Tibial nerve (tissue), 4 donors: ENCODE data around the gene TTC33. TPM values are rescaled to one million over a fixed set of nuclear protein-coding genes. Genes with fewer than 3 reads are reported as not detected.

Source experiments
- DNase-seq, 2 donors: peaks; one replicate each; pipeline ENCODE4 v3.0.0-alpha.2; 2019; ENCODE audit warnings: low spot score in 2 of 2
- H3K27ac ChIP-seq, 4 donors: fragments of 200-600 bp; sonication (generic) in 3 of 4; one replicate each; pipeline ENCODE4 v1.5.1; 2017 to 2019; ENCODE audit warnings: mild to moderate bottlenecking in 1 of 4
- H3K27me3 ChIP-seq, 2 donors: fragments of 200-600 bp; sonication (generic) in 1 of 2; one replicate each; pipeline versions ENCODE4 v1.5.1 to v1.6.0; 2017 to 2019
- H3K36me3 ChIP-seq, 3 donors: fragments of 200-600 bp; sonication (generic); one replicate each; pipeline ENCODE4 v1.5.1; 2018 to 2019
- H3K4me1 ChIP-seq, 4 donors: fragments of 200-600 bp; sonication (generic) in 3 of 4; one replicate each; pipeline ENCODE4 v1.5.1; 2017 to 2019
- H3K4me3 ChIP-seq, 4 donors: fragments of 200-600 bp; sonication (generic) in 3 of 4; one replicate each; pipeline ENCODE4 v1.5.1; 2017 to 2019; ENCODE audit warnings: mild to moderate bottlenecking in 1 of 4, moderate library complexity in 1 of 4
- H3K9me3 ChIP-seq, 4 donors: fragments of 200-600 bp; sonication (generic) in 3 of 4; one replicate each; pipeline ENCODE4 v1.5.1; 2017 to 2019
- EP300 ChIP-seq, 2 donors: sonication (generic); formaldehyde crosslinking; IDR thresholded peaks; one replicate each; pipeline ENCODE4 v1.6.1; 2017; ENCODE audit warnings: antibody characterized with exemption in 2 of 2, mild to moderate bottlenecking in 1 of 2
- POLR2A ChIP-seq, 2 donors: fragments of 450-650 bp; IDR thresholded peaks; one replicate each; pipeline ENCODE4 v1.6.1; 2017; ENCODE audit warnings: antibody characterized with exemption in 2 of 2, mild to moderate bottlenecking in 2 of 2, moderate library complexity in 2 of 2
- WGBS, 2 donors: methylation state at CpG; one replicate each; pipeline ENCODE4 v1.1.5; 2018; 5-methylcytosine and 5-hydroxymethylcytosine counted together
- total RNA-seq, 4 donors: library from RNA; depleted of rRNA; stranded (reverse); fragments of >200 nt; gene quantifications; one replicate each; pipeline ENCODE4 v1.1.0, GENCODE V29; 2016
- TF ChIP-seq, protein P1 (sequence below), 5 experiments: fragments of 200-600 bp in 3 of 5; fragments of 450-650 bp in 2 of 5; sonication (generic) in 3 of 5; IDR thresholded peaks; one replicate each; pipeline ENCODE4 v1.5.1; 2016 to 2019; ENCODE audit warnings: antibody characterized with exemption in 5 of 5, mild to moderate bottlenecking in 3 of 5, moderate library complexity in 2 of 5

TTC33 gene
- total RNA-seq, 4 donors from 2014 or later = 11.4 to 27.1 (median 19.9) TPM

DNA sequence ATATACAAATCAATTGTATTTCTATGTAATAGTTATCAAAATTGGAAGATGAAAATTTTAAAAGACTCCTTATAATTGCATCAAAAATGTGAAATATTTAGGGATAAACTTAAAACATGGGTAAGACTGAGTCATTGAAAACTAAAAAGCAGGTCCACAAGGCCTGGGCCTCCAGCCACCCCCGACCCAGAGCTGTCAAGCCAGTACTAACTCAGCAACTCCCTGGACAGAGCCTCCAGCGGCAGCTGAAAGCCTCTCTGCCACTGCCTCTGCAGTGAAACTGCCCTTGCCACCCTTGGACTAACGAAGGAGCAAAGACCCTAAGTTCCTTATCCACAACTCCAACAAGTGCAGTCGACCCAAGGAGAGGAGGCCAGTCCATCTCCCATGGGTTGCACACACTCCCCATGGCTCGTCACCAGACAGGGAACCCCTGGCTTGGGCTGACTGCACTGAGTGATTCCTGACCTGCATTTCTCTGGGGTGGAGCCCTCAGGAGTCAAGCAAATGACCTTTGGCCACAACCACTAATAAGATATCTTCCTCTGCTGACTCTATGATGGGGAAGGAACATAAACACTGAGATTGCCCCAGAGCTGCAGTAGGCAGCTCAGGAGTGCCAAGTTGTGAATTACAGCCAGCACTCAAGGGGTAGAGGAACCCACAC, 55.5 kb downstream of the TTC33 start:
- Histone ChIP-seq H3K27me3 (no peaks in the 10 kb centered on the region), H3K27ac (no peak overlapping the region), H3K4me3 (no peak overlapping the region), H3K4me1 (no peaks in the 10 kb centered on the region), H3K36me3 (peaks cover 0 to 36% (median 0%) of the 10 kb centered on the region in 3 donors), H3K9me3 (peaks cover 0 to 30% (median 0%) of the 10 kb centered on the region in 4 donors)
- no peak for DNase-seq
- 82 to 94% methylated on average over 5 of the region's 5 CpGs for WGBS, 2 donors
- TF ChIP-seq, protein P1, sequence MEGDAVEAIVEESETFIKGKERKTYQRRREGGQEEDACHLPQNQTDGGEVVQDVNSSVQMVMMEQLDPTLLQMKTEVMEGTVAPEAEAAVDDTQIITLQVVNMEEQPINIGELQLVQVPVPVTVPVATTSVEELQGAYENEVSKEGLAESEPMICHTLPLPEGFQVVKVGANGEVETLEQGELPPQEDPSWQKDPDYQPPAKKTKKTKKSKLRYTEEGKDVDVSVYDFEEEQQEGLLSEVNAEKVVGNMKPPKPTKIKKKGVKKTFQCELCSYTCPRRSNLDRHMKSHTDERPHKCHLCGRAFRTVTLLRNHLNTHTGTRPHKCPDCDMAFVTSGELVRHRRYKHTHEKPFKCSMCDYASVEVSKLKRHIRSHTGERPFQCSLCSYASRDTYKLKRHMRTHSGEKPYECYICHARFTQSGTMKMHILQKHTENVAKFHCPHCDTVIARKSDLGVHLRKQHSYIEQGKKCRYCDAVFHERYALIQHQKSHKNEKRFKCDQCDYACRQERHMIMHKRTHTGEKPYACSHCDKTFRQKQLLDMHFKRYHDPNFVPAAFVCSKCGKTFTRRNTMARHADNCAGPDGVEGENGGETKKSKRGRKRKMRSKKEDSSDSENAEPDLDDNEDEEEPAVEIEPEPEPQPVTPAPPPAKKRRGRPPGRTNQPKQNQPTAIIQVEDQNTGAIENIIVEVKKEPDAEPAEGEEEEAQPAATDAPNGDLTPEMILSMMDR (IDR thresholded peaks at IDR 0.05) = no peak
- TF ChIP-seq EP300 (IDR thresholded peaks at IDR 0.05) (no peak), POLR2A (IDR thresholded peaks at IDR 0.05) (no peak)

DNA sequence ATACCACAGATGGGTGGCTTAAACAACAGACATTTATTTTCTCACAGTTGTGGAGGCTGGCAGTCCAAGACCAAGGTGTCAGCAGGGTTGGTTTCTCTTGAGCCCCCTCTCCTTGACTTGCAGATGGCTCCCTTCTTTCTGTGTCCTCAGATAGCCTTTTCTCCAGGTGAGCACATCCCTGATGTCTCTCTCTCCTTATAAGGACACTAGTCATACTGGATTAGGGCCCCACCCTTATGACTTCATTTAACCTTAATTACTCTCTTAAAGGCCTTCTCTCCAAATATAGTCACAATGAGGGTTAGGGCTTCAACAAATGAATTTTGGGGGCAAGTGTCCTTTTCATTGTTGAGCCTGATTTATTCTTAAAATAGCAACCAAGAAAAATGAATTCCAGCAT, 61.3 kb downstream of the TTC33 start:
- Histone ChIP-seq H3K36me3 (peaks cover 0 to 36% (median 0%) of the 10 kb centered on the region in 3 donors), H3K27me3 (no peaks in the 10 kb centered on the region), H3K9me3 (no peaks in the 10 kb centered on the region), H3K4me1 (peaks cover 0 to 9% (median 4%) of the 10 kb centered on the region in 4 donors), H3K4me3 (no peak overlapping the region), H3K27ac (no peak overlapping the region)
- TF ChIP-seq, protein P1 (IDR thresholded peaks at IDR 0.05) = no peak
- TF ChIP-seq EP300 (IDR thresholded peaks at IDR 0.05) (no peak), POLR2A (IDR thresholded peaks at IDR 0.05) (no peak)
- DNase-seq = no peak

DNA sequence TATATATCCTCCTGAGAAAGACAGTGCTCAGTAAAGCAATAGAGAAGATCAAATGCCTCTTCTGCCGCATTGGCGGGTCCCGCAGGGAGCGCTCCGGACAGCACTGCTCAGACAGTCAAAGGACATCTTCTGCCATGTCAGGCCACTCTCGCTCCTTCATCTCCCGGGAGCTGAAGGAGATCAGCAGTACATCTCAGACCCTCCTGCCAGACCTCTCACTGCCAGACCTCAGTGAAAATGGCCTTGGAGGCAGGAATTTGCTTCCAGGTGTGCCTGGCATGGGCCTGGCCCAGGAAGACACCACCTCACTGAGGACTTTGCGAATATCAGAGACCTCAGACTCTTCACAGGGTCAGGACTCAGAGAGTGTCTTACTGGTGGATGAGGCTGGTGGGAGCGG, 63.9 kb downstream of the TTC33 start:
- peaks cover 0 to 35% (median 10%) of the 10 kb centered on the region in 4 donors for H3K4me1 ChIP-seq
- no peaks in the 10 kb centered on the region for H3K27me3 ChIP-seq
- H3K27ac ChIP-seq = no peak overlapping the region
- TF ChIP-seq, protein P1 (IDR thresholded peaks at IDR 0.05) = no peak
- TF ChIP-seq EP300 (IDR thresholded peaks at IDR 0.05) (no peak), POLR2A (IDR thresholded peaks at IDR 0.05) (no peak)
- WGBS, 2 donors = 96 to 97% methylated on average over 9 of the region's 9 CpGs
- no peak for DNase-seq
- H3K9me3 ChIP-seq = no peaks in the 10 kb centered on the region
- no peak overlapping the region for H3K4me3 ChIP-seq
- peaks cover 0 to 29% (median 0%) of the 10 kb centered on the region in 3 donors for H3K36me3 ChIP-seq

DNA sequence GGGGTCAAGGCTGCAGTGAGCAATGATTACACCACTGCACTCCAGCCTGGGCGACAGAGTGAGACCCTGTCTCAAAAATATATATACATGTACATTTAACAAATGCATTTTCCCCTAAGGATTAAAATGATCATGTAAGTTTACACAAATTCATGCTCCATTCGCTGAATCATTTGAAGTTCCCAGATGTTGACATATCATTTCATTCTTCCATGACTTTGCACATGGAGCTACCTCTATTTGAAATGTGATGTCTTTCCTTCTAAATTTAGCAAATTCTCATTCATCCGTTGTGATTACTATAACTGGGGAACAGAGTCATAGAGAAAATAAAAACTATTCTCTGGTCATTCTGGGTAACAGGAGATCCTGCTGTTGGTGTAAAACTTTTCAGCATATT, 65.5 kb downstream of the TTC33 start:
- TF ChIP-seq EP300 (IDR thresholded peaks at IDR 0.05) (no peak), POLR2A (IDR thresholded peaks at IDR 0.05) (no peak)
- TF ChIP-seq, protein P1 (IDR thresholded peaks at IDR 0.05) = no peak
- WGBS, 2 donors = 60 to 61% methylated on average over 3 of the region's 3 CpGs
- H3K9me3 ChIP-seq = no peaks in the 10 kb centered on the region
- no peak overlapping the region for H3K27ac ChIP-seq
- H3K27me3 ChIP-seq = no peaks in the 10 kb centered on the region
- peaks cover 0 to 50% (median 10%) of the 10 kb centered on the region in 4 donors for H3K4me1 ChIP-seq
- H3K36me3 ChIP-seq = peaks cover 0 to 28% (median 0%) of the 10 kb centered on the region in 3 donors
- DNase-seq = no peak
- no peak overlapping the region for H3K4me3 ChIP-seq

DNA sequence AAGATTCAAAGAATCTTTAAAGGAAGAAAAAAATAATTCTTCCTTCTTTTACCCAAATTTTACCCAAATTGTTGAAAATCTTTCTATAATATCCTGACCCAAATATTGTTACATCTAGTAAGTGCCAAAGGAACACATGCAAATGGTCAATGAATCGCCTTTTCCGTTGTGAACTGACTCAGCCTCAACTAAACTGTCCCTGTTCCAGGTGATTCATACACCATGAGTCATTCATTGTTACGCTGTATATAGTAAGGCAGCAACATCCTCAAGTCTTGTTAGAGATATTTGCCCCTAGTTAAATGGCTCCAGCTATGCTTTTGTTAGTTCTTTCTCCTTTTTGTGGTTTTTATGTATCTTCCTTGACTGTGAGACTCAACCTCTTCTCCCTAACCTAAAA, 66.3 kb downstream of the TTC33 start:
- TF ChIP-seq EP300 (IDR thresholded peaks at IDR 0.05) (peak in 1 of 2 donors; percentile 67), POLR2A (IDR thresholded peaks at IDR 0.05) (no peak)
- Histone ChIP-seq H3K27me3 (no peaks in the 10 kb centered on the region), H3K4me3 (no peak overlapping the region), H3K9me3 (no peaks in the 10 kb centered on the region), H3K36me3 (peaks cover 0 to 25% (median 0%) of the 10 kb centered on the region in 3 donors), H3K27ac (peak overlapping the region in 1 of 4 donors; percentile 67), H3K4me1 (peaks cover 0 to 58% (median 10%) of the 10 kb centered on the region in 4 donors)
- peak in 1 of 2 donors; percentile 48 for DNase-seq
- 31 to 32% methylated on average over 3 of the region's 3 CpGs for WGBS, 2 donors
